ENCODE data around the gene ASPG. TPM values are rescaled to one million over a fixed set of nuclear protein-coding genes. Genes with fewer than 3 reads are reported as not detected.

The ASPG gene
- total and polyA plus RNA-seq, 2 donors (not counting 3 experiments of a cell fraction or from before 2014, with no cell fraction given), result not detected

GRCh38 chr14:104093366-104094055 is 8.0 kb downstream of the ASPG start:
- Histone ChIP-seq H3K27ac (ENCODE audit: insufficient read depth, low read depth, low read length) (no peak overlapping the region), H3K4me2 (ENCODE audit: insufficient read depth, low read length) (no peak overlapping the region), H4K20me1 (replicated peaks; ENCODE audit: control insufficient read depth, extremely low read depth, insufficient read depth, low read length) (no peaks in the 10 kb centered on the region), H2AFZ (ENCODE audit: low read depth, low read length) (no peak overlapping the region), H3K36me3 (ENCODE audit: control insufficient read depth in 2 of 2, extremely low read depth in 1 of 2, insufficient read depth in 2 of 2, low read length in 2 of 2) (no peaks in the 10 kb centered on the region), H3K27me3 (ENCODE audit: control insufficient read depth in 2 of 2, insufficient read depth in 2 of 2, low read length in 2 of 2) (no peaks in the 10 kb centered on the region), H3K9me1 (replicated peaks; ENCODE audit: control insufficient read depth, extremely low read depth, insufficient read depth, low read length) (no peaks in the 10 kb centered on the region), H3K79me2 (ENCODE audit: control insufficient read depth, insufficient read depth, low read length) (no peaks in the 10 kb centered on the region), H3K4me1 (ENCODE audit: control insufficient read depth, extremely low read depth, insufficient read depth, low read length) (no peaks in the 10 kb centered on the region), H3K9ac (replicated peaks; ENCODE audit: extremely low read depth, insufficient read depth, low read length) (no peak overlapping the region), H3K4me3 (replicated peaks in 1 of 3; ENCODE audit: insufficient read depth in 1 of 3, low read depth in 1 of 3, low read length in 3 of 3) (no peak overlapping the region), H3K9me3 (replicated peaks; ENCODE audit: control insufficient read depth, insufficient read depth, low read length) (no peaks in the 10 kb centered on the region)
- dilution Hi-C loops (cut with MboI; ENCODE audit: extremely low pct_ligation_motif_present, low sequenced_read_pairs), result no loop called here
- intact Hi-C loops (cut with micrococcal nuclease), result loop anchor here (1.0 kb wide), 4 partner anchors 38 to 547 kb away; partner anchors contain the start of gene KIF26A
- DNase-seq (ENCODE audit: low read depth, low spot score) (no peak), FAIRE-seq (no peak)
- ChIA-PET POLR2A (no interaction called here), CTCF (interaction anchor here (0.6 to 4.5 kb wide), 9 partner anchors 9 to 724 kb away, joined by 3 to 64 read pairs (median 5); no protein-coding TSS in a partner anchor)
- BruUV-seq (replicated peaks), result no TSS peak
- no peak for TF ChIP-seq MAX (IDR thresholded peaks at IDR 0.05; ENCODE audit: insufficient read depth, insufficient read length)
- TF ChIP-seq CTCF (IDR thresholded peaks at IDR 0.05; ENCODE audit: extremely low read depth in 1 of 2, insufficient read depth in 1 of 2, low read depth in 1 of 2, low read length in 2 of 2), result no peak
- no peak for TF ChIP-seq EZH2 (IDR thresholded peaks at IDR 0.05; ENCODE audit: borderline replicate concordance, low read depth, low read length, severe bottlenecking)
- TF ChIP-seq POLR2A (IDR thresholded peaks at IDR 0.05; ENCODE audit: low read depth, low read length), result no peak
- no peak for TF ChIP-seq GATA2 (IDR thresholded peaks at IDR 0.05; ENCODE audit: insufficient read depth, insufficient read length, low read depth, low read length)
- no peak for TF ChIP-seq POLR2AphosphoS5 (IDR thresholded peaks at IDR 0.05; ENCODE audit: insufficient read depth, low read depth, low read length)
- TF ChIP-seq JUN (IDR thresholded peaks at IDR 0.05; ENCODE audit: borderline replicate concordance, insufficient read depth, insufficient read length, low read depth), result no peak
- TF ChIP-seq MYC (IDR thresholded peaks at IDR 0.05; ENCODE audit: low read depth, low read length), result no peak
- no peak for TF ChIP-seq FOS (IDR thresholded peaks at IDR 0.05; ENCODE audit: borderline replicate concordance, insufficient read depth, low read length)

All from endothelial cell of umbilical vein (primary cell).